HG03103 (cell line): ENCODE results near the gene FOXQ1.
"Not testable (repeated sequence)": the region's sequence is repeated elsewhere in the genome, so short reads cannot be mapped to it uniquely, and the experiment has no call there.

Experiments
- ATAC-seq: cut with Tn5 transposase; IDR thresholded peaks from one replicate; pipeline ENCODE4 v1.9.1; 2021; ENCODE audit warnings: low read depth; ENCODE audit not compliant: unreplicated experiment

The FOXQ1 gene

GRCh38 chr6:1318036-1318435 is 6.1 kb downstream of the FOXQ1 start:
- ATAC-seq = no peak

- ATAC-seq = not testable (repeated sequence)
Observed at GRCh38 chr6:1318584-1318983, 6.7 kb downstream of the FOXQ1 start.

- ATAC-seq = no peak
Observed at GRCh38 chr6:1321738-1322137, 9.8 kb downstream of the FOXQ1 start.

- ATAC-seq = no peak
Observed at GRCh38 chr6:1322156-1322555, 10.3 kb downstream of the FOXQ1 start.

- no peak for ATAC-seq
Observed at GRCh38 chr6:1322696-1323219, 10.9 kb downstream of the FOXQ1 start.

- ATAC-seq = no peak
Observed at GRCh38 chr6:1324936-1325335, 13.0 kb downstream of the FOXQ1 start.

GRCh38 chr6:1325461-1326309 is 13.8 kb downstream of the FOXQ1 start:
- ATAC-seq = no peak

- no peak for ATAC-seq
Observed at GRCh38 chr6:1326535-1327121, 14.7 kb downstream of the FOXQ1 start.

GRCh38 chr6:1327630-1328029 is 15.7 kb downstream of the FOXQ1 start:
- no peak for ATAC-seq

- no peak for ATAC-seq
Observed at GRCh38 chr6:1328129-1328800, 16.4 kb downstream of the FOXQ1 start.

GRCh38 chr6:1329708-1330107 is 17.8 kb downstream of the FOXQ1 start:
- ATAC-seq = no peak

GRCh38 chr6:1334684-1335083 is 22.8 kb downstream of the FOXQ1 start:
- no peak for ATAC-seq

- ATAC-seq = no peak
Observed at GRCh38 chr6:1335367-1336037, 23.6 kb downstream of the FOXQ1 start.

GRCh38 chr6:1336246-1336843 is 24.4 kb downstream of the FOXQ1 start:
- no peak for ATAC-seq

- ATAC-seq = no peak
Observed at GRCh38 chr6:1337791-1338190, 25.9 kb downstream of the FOXQ1 start.

GRCh38 chr6:1346101-1346500 is 34.2 kb downstream of the FOXQ1 start:
- no peak for ATAC-seq

GRCh38 chr6:1346558-1347091 is 34.7 kb downstream of the FOXQ1 start:
- no peak for ATAC-seq

GRCh38 chr6:1347161-1347560 is 35.3 kb downstream of the FOXQ1 start:
- no peak for ATAC-seq

- no peak for ATAC-seq
Observed at GRCh38 chr6:1348675-1349074, 36.8 kb downstream of the FOXQ1 start.

GRCh38 chr6:1349655-1350054 is 37.8 kb downstream of the FOXQ1 start:
- ATAC-seq = no peak
